ENCODE data around the gene GTF2H4. TPM values are rescaled to one million over a fixed set of nuclear protein-coding genes. Genes with fewer than 3 reads are reported as not detected.
"Not testable (repeated sequence)": the region's sequence is repeated elsewhere in the genome, so short reads cannot be mapped to it uniquely, and the experiment has no call there.

The GTF2H4 gene
- total and polyA plus RNA-seq, 8 donors = 29.5 to 59.5 (median 49.6) TPM

DNA sequence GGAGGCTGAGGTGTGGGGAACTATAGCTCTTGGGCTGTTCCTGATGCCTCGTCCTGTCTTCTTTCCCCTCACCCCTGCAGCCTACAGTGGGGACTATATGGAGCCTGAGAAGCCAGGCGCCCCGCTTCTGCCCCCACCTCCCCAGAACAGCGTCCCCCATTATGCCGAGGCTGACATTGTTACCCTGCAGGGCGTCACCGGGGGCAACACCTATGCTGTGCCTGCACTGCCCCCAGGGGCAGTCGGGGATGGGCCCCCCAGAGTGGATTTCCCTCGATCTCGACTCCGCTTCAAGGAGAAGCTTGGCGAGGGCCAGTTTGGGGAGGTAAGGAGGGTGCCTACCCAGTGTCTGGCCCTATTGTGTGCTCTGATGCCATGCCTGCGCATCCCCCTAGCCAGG lies 11.5 kb upstream of the GTF2H4 start:
- no peak for ATAC-seq
- intact Hi-C loops (cut with DNase I) = no loop called here
- peaks cover 0 to 60% of the 10 kb centered on the region in 2 donors for H3K36me3 ChIP-seq

DNA sequence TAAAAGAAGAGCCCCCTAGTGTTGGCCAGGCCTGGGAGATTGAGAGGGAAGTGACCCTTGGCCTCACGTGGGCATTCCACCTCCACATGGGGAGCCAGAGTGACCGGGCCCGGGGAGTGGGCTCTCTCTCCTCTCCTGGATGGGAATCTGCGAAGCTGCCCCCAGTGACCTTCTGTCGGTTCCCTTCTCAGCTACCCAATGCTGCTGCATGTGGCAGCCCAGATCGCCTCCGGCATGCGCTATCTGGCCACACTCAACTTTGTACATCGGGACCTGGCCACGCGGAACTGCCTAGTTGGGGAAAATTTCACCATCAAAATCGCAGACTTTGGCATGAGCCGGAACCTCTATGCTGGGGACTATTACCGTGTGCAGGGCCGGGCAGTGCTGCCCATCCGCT lies 10.1 kb upstream of the GTF2H4 start:
- intact Hi-C loops (cut with DNase I) = no loop called here
- H3K36me3 ChIP-seq = peaks cover 0 to 54% of the 10 kb centered on the region in 2 donors
- DNase-seq (no peak), ATAC-seq (no peak)
- H3K4me1 ChIP-seq = no peaks in the 10 kb centered on the region
- H3K27me3 ChIP-seq = no peaks in the 10 kb centered on the region
- no peaks in the 10 kb centered on the region for H3K9me3 ChIP-seq
- H3K27ac ChIP-seq = no peak overlapping the region
- H3K4me3 ChIP-seq = no peak overlapping the region
- no peak for TF ChIP-seq CTCF (IDR thresholded peaks at IDR 0.05)

More for the DNA sequence above, 11.5 kb upstream of the GTF2H4 start:
- Histone ChIP-seq H3K4me1 (no peaks in the 10 kb centered on the region), H3K27ac (no peak overlapping the region), H3K27me3 (no peaks in the 10 kb centered on the region), H3K4me3 (no peak overlapping the region), H3K9me3 (no peaks in the 10 kb centered on the region)
- TF ChIP-seq CTCF (IDR thresholded peaks at IDR 0.05) = no peak
- DNase-seq = no peak

GRCh38 chr6:30898750-30899360 lies 9.2 kb upstream of the GTF2H4 start:
- Histone ChIP-seq H3K9me3 (no peaks in the 10 kb centered on the region), H3K4me3 (no peak overlapping the region), H3K27me3 (no peaks in the 10 kb centered on the region), H3K4me1 (no peaks in the 10 kb centered on the region), H3K27ac (no peak overlapping the region), H3K36me3 (peaks cover 0 to 46% of the 10 kb centered on the region in 2 donors)
- ATAC-seq (no peak), DNase-seq (no peak)
- intact Hi-C loops (cut with DNase I) = no loop called here
- TF ChIP-seq CTCF (IDR thresholded peaks at IDR 0.05) = no peak

DNA sequence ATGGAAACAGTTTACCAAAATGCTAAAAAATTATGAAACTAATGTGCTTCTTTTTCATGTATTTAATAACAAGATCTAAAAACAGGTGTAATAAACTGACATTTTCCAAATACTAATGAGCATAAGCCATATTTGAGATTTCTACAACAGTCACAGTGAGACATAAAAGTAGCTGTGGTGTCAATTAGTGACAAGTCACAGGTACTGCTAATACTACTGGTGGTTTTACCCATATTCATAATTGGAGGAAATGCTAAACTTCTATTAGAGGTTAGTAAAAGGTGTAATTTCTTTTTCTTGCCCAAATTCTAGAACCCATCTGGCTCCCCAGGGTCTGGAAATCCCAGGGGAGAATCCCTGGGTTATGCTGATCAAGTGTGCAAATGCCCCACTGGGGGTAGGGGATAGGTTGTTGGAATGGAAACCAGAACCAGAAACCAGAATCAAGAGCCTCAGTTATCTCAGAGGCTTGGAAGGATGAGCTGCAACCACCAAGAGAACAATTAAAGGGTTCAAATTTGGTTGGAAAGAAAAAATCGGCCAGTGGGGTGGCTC lies 7.1 kb upstream of the GTF2H4 start:
- no peak for TF ChIP-seq CTCF (IDR thresholded peaks at IDR 0.05)
- intact Hi-C loops (cut with DNase I) = no loop called here
- H3K4me1 ChIP-seq = no peaks in the 10 kb centered on the region
- no peaks in the 10 kb centered on the region for H3K9me3 ChIP-seq
- ATAC-seq (no peak), DNase-seq (no peak)
- H3K4me3 ChIP-seq = no peak overlapping the region
- H3K36me3 ChIP-seq = peaks cover 0 to 34% of the 10 kb centered on the region in 2 donors
- H3K27ac ChIP-seq = no peak overlapping the region
- H3K27me3 ChIP-seq = no peaks in the 10 kb centered on the region

- intact Hi-C loops (cut with DNase I) = no loop called here
- no peak for TF ChIP-seq CTCF (IDR thresholded peaks at IDR 0.05)
- ATAC-seq (no peak), DNase-seq (no peak)
- H3K36me3 ChIP-seq = peaks cover 0 to 29% of the 10 kb centered on the region in 2 donors
- H3K9me3 ChIP-seq = no peaks in the 10 kb centered on the region
- no peak overlapping the region for H3K4me3 ChIP-seq
- no peaks in the 10 kb centered on the region for H3K4me1 ChIP-seq
- no peaks in the 10 kb centered on the region for H3K27me3 ChIP-seq
- H3K27ac ChIP-seq = no peak overlapping the region
These were observed 6.6 kb upstream of the GTF2H4 start for GRCh38 chr6:30901436-30901835.

DNA sequence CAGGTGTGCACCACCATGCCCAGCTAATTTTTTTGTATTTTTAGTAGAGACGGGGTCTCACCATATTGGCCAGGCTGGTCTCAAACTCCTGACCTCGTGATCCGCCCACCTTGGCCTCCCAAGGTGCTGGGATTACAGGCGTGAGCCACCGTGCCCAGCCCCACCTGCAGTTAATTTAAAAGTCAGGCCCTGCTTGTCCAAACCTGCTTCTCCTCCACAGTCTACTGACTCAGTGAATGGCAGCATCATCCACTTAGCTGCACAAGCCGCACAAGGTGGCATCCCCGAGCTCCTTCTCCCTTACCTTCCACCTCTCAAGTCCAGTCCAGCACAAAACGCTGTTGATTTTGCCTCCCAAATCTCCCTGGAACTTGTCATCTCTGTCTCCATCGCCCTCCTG lies 5.8 kb upstream of the GTF2H4 start:
- DNase-seq; H3K27ac ChIP-seq; intact Hi-C loops (cut with DNase I); H3K4me3 ChIP-seq; ATAC-seq; H3K4me1 ChIP-seq; H3K9me3 ChIP-seq; H3K27me3 ChIP-seq: not testable (repeated sequence)
- H3K36me3 ChIP-seq = peaks cover 0 to 24% of the 10 kb centered on the region in 2 donors
